ENCODE results near the gene GPR78. TPM values are rescaled to one million over a fixed set of nuclear protein-coding genes. Genes with fewer than 3 reads are reported as not detected.

Gene GPR78
- total and polyA plus RNA-seq, 2 of the 13 experiments (the other 11 are each of a cell fraction or from before 2014, with no cell fraction given), result 0.01 to 0.07 TPM

GRCh38 chr4:8580321-8581093 is at the start of gene GPR78 (continued):
- 0 out of 2 replicates have a peak, but pooled peaks have one; percentile 40 for TF ChIP-seq ZNF589 (CRISPR knock-in tag; conservative IDR thresholded peaks at IDR 0.05)
- TF ChIP-seq SCMH1 (CRISPR knock-in tag; IDR thresholded peaks at IDR 0.05; ENCODE audit: borderline replicate concordance), result no peak
- TF ChIP-seq ELF1 (CRISPR knock-in tag; IDR thresholded peaks at IDR 0.05), result no peak
- peak; percentile 80; the same call in 1 of the 2 replicates for TF ChIP-seq STAT5B (CRISPR knock-in tag; IDR thresholded peaks at IDR 0.05)
- TF ChIP-seq HOXA9 (CRISPR knock-in tag; IDR thresholded peaks at IDR 0.05; ENCODE audit: borderline replicate concordance), result no peak
- peak; percentile 76; the same call in 1 of the 2 replicates for TF ChIP-seq ZNF138 (CRISPR knock-in tag; IDR thresholded peaks at IDR 0.05; ENCODE audit: low read depth)
- no peak for TF ChIP-seq EED (CRISPR knock-in tag; IDR thresholded peaks at IDR 0.05)
- TF ChIP-seq, protein P1, sequence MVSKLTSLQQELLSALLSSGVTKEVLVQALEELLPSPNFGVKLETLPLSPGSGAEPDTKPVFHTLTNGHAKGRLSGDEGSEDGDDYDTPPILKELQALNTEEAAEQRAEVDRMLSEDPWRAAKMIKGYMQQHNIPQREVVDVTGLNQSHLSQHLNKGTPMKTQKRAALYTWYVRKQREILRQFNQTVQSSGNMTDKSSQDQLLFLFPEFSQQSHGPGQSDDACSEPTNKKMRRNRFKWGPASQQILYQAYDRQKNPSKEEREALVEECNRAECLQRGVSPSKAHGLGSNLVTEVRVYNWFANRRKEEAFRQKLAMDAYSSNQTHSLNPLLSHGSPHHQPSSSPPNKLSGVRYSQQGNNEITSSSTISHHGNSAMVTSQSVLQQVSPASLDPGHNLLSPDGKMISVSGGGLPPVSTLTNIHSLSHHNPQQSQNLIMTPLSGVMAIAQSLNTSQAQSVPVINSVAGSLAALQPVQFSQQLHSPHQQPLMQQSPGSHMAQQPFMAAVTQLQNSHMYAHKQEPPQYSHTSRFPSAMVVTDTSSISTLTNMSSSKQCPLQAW (CRISPR knock-in tag; IDR thresholded peaks at IDR 0.05), result no peak
- TF ChIP-seq ZNF878 (CRISPR knock-in tag; IDR thresholded peaks at IDR 0.05), result 0 out of 2 replicates have a peak, but pooled peaks have one; percentile 55
- TF ChIP-seq FOXJ3 (CRISPR knock-in tag; IDR thresholded peaks at IDR 0.05; ENCODE audit: borderline replicate concordance), result no peak
- TF ChIP-seq, protein P2, sequence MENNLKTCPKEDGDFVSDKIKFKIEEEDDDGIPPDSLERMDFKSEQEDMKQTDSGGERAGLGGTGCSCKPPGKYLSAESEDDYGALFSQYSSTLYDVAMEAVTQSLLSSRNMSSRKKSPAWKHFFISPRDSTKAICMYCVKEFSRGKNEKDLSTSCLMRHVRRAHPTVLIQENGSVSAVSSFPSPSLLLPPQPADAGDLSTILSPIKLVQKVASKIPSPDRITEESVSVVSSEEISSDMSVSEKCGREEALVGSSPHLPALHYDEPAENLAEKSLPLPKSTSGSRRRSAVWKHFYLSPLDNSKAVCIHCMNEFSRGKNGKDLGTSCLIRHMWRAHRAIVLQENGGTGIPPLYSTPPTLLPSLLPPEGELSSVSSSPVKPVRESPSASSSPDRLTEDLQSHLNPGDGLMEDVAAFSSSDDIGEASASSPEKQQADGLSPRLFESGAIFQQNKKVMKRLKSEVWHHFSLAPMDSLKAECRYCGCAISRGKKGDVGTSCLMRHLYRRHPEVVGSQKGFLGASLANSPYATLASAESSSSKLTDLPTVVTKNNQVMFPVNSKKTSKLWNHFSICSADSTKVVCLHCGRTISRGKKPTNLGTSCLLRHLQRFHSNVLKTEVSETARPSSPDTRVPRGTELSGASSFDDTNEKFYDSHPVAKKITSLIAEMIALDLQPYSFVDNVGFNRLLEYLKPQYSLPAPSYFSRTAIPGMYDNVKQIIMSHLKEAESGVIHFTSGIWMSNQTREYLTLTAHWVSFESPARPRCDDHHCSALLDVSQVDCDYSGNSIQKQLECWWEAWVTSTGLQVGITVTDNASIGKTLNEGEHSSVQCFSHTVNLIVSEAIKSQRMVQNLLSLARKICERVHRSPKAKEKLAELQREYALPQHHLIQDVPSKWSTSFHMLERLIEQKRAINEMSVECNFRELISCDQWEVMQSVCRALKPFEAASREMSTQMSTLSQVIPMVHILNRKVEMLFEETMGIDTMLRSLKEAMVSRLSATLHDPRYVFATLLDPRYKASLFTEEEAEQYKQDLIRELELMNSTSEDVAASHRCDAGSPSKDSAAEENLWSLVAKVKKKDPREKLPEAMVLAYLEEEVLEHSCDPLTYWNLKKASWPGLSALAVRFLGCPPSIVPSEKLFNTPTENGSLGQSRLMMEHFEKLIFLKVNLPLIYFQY (CRISPR knock-in tag; IDR thresholded peaks at IDR 0.05; ENCODE audit: borderline replicate concordance), result no peak
- TF ChIP-seq XRCC5 (optimal IDR thresholded peaks at IDR 0.05; ENCODE audit: low read length), result peak; percentile 17
- no peak for TF ChIP-seq SP5 (CRISPR knock-in tag; IDR thresholded peaks at IDR 0.05; ENCODE audit: borderline replicate concordance, low read depth)
- TF ChIP-seq ARNT (IDR thresholded peaks at IDR 0.05), result no peak
- peak; percentile 58; the same call in 1 of the 2 replicates for TF ChIP-seq ARNT2 (CRISPR knock-in tag; IDR thresholded peaks at IDR 0.05; ENCODE audit: low read depth)
- TF ChIP-seq, protein P3, sequence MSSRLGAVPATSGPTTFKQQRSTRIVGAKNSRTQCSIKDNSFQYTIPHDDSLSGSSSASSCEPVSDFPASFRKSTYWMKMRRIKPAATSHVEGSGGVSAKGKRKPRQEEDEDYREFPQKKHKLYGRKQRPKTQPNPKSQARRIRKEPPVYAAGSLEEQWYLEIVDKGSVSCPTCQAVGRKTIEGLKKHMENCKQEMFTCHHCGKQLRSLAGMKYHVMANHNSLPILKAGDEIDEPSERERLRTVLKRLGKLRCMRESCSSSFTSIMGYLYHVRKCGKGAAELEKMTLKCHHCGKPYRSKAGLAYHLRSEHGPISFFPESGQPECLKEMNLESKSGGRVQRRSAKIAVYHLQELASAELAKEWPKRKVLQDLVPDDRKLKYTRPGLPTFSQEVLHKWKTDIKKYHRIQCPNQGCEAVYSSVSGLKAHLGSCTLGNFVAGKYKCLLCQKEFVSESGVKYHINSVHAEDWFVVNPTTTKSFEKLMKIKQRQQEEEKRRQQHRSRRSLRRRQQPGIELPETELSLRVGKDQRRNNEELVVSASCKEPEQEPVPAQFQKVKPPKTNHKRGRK (CRISPR knock-in tag; IDR thresholded peaks at IDR 0.05), result no peak
- no peak for TF ChIP-seq SNAPC4 (CRISPR knock-in tag; IDR thresholded peaks at IDR 0.05)
